ENCODE results near the gene CYP4F22. TPM values are rescaled to one million over a fixed set of nuclear protein-coding genes. Genes with fewer than 3 reads are reported as not detected.

The CYP4F22 gene
- total RNA-seq, 1 experiment from 2014 or later: not detected

DNA sequence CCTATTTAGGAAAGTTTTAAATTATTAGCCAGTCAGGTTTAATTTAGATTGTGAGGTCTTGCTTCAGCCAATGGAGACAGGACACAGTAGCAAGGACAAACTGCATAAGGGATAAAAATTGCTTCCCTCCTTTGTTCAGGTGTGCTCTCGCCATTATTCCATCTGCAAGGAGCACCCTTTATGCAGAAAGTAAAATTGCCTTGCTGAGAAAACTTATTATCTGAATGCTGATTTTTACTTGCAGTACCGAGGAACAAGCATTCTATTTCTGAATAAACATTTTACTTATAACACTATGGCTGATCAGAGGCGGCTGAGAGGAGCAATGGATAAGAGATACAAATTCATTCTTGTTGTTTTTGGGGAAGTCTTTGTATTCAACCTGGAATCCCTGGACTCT is 8.0 kb downstream of the CYP4F22 start:
- no peaks in the 10 kb centered on the region for H3K27me3 ChIP-seq (replicated peaks; ENCODE audit: control insufficient read depth, insufficient read depth, low read length)
- intact Hi-C loops (cut with micrococcal nuclease; ENCODE audit: unreplicated experiment): no loop called here
- H3K4me3 ChIP-seq (ENCODE audit: low read depth, low read length): no peak overlapping the region
- no peak for DNase-seq
- Mint-ChIP-seq H3K9me3 (ENCODE audit: unreplicated experiment) (peaks cover 9% of the 10 kb centered on the region), H3K27me3 (ENCODE audit: insufficient read depth, unreplicated experiment) (peaks cover 8% of the 10 kb centered on the region), H3K4me3 (ENCODE audit: unreplicated experiment) (no peak overlapping the region), H3K36me3 (ENCODE audit: insufficient read depth, unreplicated experiment) (no peaks in the 10 kb centered on the region), H3K27ac (ENCODE audit: unreplicated experiment) (no peak overlapping the region), H3K4me1 (ENCODE audit: low read depth, unreplicated experiment) (no peaks in the 10 kb centered on the region)
- TF ChIP-seq, protein P1, sequence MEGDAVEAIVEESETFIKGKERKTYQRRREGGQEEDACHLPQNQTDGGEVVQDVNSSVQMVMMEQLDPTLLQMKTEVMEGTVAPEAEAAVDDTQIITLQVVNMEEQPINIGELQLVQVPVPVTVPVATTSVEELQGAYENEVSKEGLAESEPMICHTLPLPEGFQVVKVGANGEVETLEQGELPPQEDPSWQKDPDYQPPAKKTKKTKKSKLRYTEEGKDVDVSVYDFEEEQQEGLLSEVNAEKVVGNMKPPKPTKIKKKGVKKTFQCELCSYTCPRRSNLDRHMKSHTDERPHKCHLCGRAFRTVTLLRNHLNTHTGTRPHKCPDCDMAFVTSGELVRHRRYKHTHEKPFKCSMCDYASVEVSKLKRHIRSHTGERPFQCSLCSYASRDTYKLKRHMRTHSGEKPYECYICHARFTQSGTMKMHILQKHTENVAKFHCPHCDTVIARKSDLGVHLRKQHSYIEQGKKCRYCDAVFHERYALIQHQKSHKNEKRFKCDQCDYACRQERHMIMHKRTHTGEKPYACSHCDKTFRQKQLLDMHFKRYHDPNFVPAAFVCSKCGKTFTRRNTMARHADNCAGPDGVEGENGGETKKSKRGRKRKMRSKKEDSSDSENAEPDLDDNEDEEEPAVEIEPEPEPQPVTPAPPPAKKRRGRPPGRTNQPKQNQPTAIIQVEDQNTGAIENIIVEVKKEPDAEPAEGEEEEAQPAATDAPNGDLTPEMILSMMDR (IDR thresholded peaks at IDR 0.05; ENCODE audit: insufficient read depth in 1 of 2, low read depth in 1 of 2, low read length in 1 of 2, severe bottlenecking in 1 of 2, unreplicated experiment in 1 of 2): no peak
- no peaks in the 10 kb centered on the region for H3K4me1 ChIP-seq
- no peaks in the 10 kb centered on the region for H3K36me3 ChIP-seq (ENCODE audit: control insufficient read depth, insufficient read depth, low read length)
- H3K9me3 ChIP-seq: no peaks in the 10 kb centered on the region
- POLR2A ChIA-PET: no interaction called here
- CTCF ChIA-PET: no interaction called here
- no TSS peak for BruUV-seq (replicated peaks)

- BruUV-seq (replicated peaks): no TSS peak
- intact Hi-C loops (cut with micrococcal nuclease; ENCODE audit: unreplicated experiment): no loop called here
- peaks cover 9% of the 10 kb centered on the region for H3K9me3 Mint-ChIP-seq (ENCODE audit: unreplicated experiment)
- no peaks in the 10 kb centered on the region for H3K36me3 ChIP-seq (ENCODE audit: control insufficient read depth, insufficient read depth, low read length)
- H3K27me3 ChIP-seq (replicated peaks; ENCODE audit: control insufficient read depth, insufficient read depth, low read length): no peaks in the 10 kb centered on the region
- H3K4me1 ChIP-seq: no peaks in the 10 kb centered on the region
- H3K27me3 Mint-ChIP-seq (ENCODE audit: insufficient read depth, unreplicated experiment): peaks cover 8% of the 10 kb centered on the region
- H3K4me3 ChIP-seq (ENCODE audit: low read depth, low read length): no peak overlapping the region
- DNase-seq: no peak
- no peaks in the 10 kb centered on the region for H3K4me1 Mint-ChIP-seq (ENCODE audit: low read depth, unreplicated experiment)
- POLR2A ChIA-PET: no interaction called here
- H3K4me3 Mint-ChIP-seq (ENCODE audit: unreplicated experiment): no peak overlapping the region
- H3K27ac Mint-ChIP-seq (ENCODE audit: unreplicated experiment): no peak overlapping the region
- CTCF ChIA-PET: no interaction called here
- no peaks in the 10 kb centered on the region for H3K9me3 ChIP-seq
- TF ChIP-seq, protein P1 (IDR thresholded peaks at IDR 0.05; ENCODE audit: insufficient read depth in 1 of 2, low read depth in 1 of 2, low read length in 1 of 2, severe bottlenecking in 1 of 2, unreplicated experiment in 1 of 2): no peak
- H3K36me3 Mint-ChIP-seq (ENCODE audit: insufficient read depth, unreplicated experiment): no peaks in the 10 kb centered on the region
Measured at GRCh38 chr19:15517778-15518177, 9.5 kb downstream of the CYP4F22 start.

DNA sequence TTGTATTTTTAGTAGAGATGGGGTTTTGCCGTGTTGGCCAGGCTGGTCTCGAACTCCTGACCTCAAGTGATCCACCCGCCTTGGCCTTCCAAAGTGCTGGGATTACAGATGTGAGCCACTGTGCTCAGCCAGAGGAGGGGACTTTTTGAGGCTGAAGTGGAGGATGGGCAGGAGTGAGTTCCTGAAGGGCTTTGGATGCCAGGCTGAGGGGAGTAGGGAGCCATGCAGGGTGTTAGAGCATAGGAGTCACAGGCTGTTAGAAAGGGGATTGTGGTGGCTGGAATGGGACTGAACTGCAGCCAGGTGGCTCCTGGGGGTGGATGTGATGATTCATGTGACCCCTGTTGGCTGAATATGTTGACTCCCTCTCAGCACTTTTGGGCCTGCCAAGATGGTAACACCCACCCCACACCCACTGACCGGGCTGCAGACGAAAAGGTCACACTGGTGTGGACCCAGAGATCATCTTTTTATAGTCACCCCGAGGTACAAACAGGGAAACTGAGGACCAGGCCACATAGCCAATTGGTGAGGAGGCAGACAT is 11.2 kb downstream of the CYP4F22 start:
- CTCF ChIA-PET: no interaction called here
- no TSS peak for BruUV-seq (replicated peaks)
- Histone ChIP-seq H3K9me3 (no peaks in the 10 kb centered on the region), H3K36me3 (ENCODE audit: control insufficient read depth, insufficient read depth, low read length) (no peaks in the 10 kb centered on the region), H3K27me3 (replicated peaks; ENCODE audit: control insufficient read depth, insufficient read depth, low read length) (no peaks in the 10 kb centered on the region), H3K4me1 (no peaks in the 10 kb centered on the region), H3K4me3 (ENCODE audit: low read depth, low read length) (no peak overlapping the region)
- POLR2A ChIA-PET: no interaction called here
- Mint-ChIP-seq H3K4me1 (ENCODE audit: low read depth, unreplicated experiment) (no peaks in the 10 kb centered on the region), H3K27me3 (ENCODE audit: insufficient read depth, unreplicated experiment) (peaks cover 17% of the 10 kb centered on the region), H3K9me3 (ENCODE audit: unreplicated experiment) (peaks cover 4% of the 10 kb centered on the region), H3K4me3 (ENCODE audit: unreplicated experiment) (no peak overlapping the region), H3K36me3 (ENCODE audit: insufficient read depth, unreplicated experiment) (no peaks in the 10 kb centered on the region), H3K27ac (ENCODE audit: unreplicated experiment) (no peak overlapping the region)
- no peak for DNase-seq
- intact Hi-C loops (cut with micrococcal nuclease; ENCODE audit: unreplicated experiment): no loop called here
- TF ChIP-seq, protein P1 (IDR thresholded peaks at IDR 0.05; ENCODE audit: insufficient read depth in 1 of 2, low read depth in 1 of 2, low read length in 1 of 2, severe bottlenecking in 1 of 2, unreplicated experiment in 1 of 2): no peak
